HG03095 (cell line): ENCODE measurements around the gene MAML2.

Experiments
- ATAC-seq: cut with Tn5 transposase; IDR thresholded peaks from one replicate; pipeline ENCODE4 v1.9.1; 2021; ENCODE audit warnings: moderate library complexity; ENCODE audit not compliant: unreplicated experiment

Gene MAML2

DNA sequence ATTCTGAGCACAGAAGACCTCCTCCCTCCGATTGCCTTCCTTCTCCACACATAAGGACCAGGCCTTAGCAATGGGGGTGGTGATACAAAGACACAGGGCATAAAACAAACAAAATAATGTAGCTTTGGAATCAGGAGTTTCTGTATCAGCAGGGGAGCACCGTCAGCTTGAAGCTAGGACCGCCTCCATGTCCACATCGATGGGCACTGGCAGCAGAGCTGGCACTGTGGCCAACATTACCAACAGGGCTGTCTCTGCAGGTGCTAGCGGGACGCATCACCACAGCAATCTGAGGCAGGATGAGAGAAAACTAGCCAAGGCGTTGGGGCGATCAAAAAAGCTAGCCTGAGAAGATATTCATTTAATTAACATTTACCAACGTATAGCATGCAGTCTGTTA is 201.4 kb downstream of the MAML2 start:
- ATAC-seq: no peak

- ATAC-seq: no peak
Observed at GRCh38 chr11:96139691-96140090, 203.3 kb downstream of the MAML2 start.

- ATAC-seq: no peak
Observed at GRCh38 chr11:96137373-96137772, 205.6 kb downstream of the MAML2 start.

GRCh38 chr11:96136613-96137298 is 206.2 kb downstream of the MAML2 start:
- ATAC-seq: no peak

GRCh38 chr11:96134602-96135001 is 208.4 kb downstream of the MAML2 start:
- no peak for ATAC-seq

DNA sequence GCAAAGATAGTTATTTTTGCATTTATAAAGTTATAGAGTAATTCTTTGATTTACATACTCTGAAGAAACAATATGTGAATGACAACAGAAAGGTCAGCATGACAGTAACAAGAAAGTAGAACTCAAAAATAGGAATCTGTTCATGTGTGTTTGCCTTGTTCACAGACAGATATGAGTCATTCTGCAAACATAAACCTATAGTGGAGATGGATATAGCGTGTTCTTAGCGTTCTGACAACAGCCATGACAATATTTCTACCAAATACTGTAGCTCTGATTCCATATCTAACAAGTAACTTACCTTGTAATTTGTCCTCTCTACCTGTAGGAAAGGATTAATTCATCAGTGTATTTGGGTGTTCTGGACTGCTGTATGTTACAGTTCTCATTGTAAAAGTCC is 210.6 kb downstream of the MAML2 start:
- no peak for ATAC-seq

DNA sequence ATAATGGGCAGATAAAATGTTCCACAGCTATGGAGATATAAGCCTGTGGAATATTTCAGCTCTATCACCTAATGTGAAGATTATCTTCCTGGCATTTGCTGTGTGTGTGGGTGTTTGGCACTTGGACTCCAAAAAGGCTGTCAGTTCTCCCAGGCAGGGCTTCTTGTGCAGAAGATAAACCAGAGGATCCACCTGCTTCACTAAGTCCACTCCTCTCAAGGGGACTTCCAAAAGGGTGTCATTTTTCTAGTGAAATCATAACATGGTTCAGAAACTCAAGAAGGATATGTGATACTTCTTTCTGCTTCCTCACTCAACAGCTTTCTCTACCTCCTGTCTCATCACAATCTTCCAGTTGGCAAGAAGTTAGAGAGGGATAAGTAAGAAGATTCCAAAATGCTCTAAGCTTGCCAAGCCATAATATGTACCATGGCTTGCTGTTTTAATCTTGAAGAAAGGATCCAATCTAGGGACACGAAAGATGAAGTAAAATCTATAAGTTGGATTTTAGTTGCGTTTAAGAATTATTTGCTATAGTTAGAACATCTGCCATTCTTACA is 212.9 kb downstream of the MAML2 start:
- no peak for ATAC-seq

- ATAC-seq: no peak
Observed at GRCh38 chr11:96127596-96127959, 215.4 kb downstream of the MAML2 start.

GRCh38 chr11:96126917-96127595 is 215.9 kb downstream of the MAML2 start:
- no peak for ATAC-seq

DNA sequence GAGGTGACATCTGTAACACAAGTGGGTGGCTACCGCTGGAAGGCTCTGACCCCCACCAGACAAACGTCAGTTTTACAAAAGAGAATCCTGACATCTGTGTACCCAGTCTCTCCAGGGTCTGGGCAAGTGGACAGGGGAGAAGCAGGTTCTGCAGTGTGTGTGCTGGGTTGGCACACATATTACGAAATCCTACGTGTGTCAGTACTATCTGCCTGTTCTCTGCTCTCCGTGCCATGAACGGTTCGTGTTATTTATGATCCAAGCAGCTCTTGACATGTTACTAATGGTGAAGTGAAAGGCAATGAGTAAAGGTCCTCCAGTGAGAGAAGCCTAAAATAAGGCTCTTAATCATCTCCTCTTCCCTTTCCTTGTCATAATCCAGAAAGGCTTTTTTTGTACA is 217.6 kb downstream of the MAML2 start:
- ATAC-seq: no peak

DNA sequence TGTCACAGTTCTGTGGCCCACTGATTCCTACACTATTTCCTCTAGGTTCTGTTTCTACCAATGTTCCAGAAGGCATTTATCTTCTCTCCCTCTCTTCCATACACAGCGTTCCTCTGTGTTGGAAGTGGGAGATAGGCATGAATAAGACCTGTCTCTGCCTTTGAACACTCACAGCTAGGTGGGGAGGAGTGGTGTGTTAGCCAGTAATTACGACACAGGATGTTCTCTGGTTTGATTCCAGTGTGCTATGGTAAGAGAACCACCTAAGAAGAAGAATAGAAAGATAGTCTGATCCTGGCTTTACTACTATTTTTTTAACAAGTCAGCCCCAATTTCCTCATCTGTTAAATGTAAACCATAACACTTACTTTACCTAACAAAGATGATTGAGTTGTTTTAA is 218.8 kb downstream of the MAML2 start:
- no peak for ATAC-seq

DNA sequence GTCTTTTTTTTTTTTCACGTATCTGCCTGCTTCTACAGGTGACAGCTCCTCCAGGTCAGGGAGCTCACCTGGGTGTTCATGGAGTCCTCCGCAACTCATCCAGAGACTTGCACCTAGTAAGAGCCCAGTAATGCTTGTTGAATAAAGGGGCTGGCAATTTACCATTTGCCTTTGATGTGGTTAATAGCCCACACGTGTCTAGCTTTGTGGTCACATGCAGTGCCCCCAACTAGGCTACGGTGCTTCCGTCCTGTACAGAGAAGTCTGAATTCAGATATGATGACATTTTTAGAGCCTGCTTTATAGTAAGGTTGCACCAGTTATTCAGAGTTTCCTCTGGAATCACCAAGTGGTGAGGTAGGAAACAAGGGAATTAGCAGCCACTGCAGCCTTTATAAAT is 219.7 kb downstream of the MAML2 start:
- no peak for ATAC-seq

- ATAC-seq: no peak
Observed at GRCh38 chr11:96122601-96123074, 220.4 kb downstream of the MAML2 start.

DNA sequence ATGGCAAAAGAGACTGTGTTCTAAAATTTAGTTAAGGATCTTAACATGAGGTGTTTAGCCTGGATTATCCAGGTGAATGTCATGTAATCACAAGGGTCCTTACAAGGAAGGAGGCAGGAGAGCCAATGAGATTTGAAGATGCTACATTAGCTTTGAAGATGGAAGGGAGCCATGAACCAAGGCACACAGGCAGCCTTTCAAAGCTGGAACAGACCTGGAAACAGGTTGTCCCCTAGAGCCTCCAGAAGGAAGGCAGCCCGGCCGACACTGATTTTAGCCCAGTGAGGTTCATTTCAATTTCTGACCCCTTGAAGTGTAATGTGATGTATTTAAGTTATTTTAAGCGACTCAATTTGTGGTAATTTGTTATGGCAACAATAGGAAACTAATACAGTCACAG is 223.8 kb downstream of the MAML2 start:
- no peak for ATAC-seq

DNA sequence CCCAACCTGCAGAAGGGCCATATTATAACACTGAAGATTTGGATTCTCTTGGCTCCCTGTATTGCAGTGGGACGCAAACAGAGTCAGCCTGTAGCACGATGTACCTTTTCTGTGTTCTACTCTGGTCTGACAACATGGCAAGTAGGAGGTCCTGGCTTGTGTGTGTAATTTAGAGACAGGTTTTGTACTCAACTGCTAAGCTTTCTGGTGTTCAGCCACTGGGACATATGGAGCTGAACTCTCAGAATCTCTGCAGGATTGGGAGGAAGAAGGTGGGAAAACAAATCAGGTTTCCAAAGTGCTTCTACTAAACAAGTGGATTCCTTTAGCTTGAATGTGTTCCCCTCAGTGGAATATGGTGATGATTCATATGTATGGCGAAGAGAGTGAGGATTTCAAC is 226.6 kb downstream of the MAML2 start:
- ATAC-seq: no peak

DNA sequence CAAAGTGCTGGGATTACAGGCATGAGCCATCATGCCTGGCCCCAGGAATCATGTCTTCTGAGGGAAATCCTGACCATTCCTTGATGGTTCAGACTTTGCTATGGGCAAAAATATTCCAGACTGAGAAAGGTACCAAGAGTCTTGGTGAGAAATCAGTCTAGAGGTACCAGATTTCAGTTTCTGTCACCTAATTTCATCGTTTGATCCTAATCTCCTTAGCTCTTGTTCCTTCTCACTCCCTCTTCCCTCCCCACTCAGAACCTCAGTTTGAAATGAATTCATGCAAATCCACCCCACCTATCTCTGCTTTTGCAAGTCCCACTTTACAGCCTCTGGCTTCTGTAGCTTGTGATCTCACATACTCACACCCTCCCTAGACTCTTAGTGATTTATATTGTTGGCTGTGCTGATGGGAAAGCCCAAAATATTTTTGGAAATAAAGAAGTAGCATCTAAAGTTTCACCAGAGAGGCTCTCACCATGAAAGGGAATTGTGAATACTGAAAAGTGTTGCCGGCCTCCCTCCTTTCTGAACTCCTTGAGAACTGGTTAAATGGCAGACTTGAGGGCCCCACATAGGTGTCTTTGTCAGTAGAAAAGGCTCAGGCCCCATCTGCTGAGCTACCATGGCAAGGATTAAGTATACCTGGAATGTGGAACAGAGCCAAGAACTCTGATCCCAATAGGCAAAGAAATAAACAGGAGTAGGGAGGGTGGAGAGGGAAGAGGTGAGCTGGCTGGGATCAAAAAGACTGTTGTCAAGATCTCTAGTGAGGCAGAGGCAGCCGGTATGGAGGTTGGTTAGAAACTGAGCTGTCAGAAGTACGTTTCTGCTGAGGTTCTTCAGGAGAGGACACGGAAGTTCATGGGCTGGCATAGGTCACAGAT is 228.6 kb downstream of the MAML2 start:
- no peak for ATAC-seq

DNA sequence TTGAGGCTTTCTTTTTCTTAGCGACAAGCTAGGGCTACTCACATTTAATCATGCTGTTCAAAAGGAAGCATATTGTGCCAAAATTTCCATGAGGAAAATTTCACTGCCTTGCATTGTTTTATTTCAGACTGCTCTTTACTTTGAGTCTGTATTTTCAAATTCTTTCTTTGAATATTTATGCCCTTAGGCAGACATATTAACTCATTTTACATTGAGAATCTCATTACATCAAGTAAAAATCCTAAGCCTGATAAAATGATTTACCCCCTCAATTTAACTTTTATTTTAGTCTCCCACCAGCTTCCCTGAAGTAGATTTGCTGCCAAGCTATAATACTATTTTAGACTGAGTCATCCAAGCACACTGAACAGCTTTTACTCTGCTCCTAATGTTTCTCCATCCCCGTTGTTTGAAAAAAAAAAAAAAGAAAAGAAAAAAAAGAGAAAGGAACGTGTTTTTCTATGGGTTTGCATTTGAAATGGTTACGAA is 229.8 kb downstream of the MAML2 start:
- ATAC-seq: no peak

DNA sequence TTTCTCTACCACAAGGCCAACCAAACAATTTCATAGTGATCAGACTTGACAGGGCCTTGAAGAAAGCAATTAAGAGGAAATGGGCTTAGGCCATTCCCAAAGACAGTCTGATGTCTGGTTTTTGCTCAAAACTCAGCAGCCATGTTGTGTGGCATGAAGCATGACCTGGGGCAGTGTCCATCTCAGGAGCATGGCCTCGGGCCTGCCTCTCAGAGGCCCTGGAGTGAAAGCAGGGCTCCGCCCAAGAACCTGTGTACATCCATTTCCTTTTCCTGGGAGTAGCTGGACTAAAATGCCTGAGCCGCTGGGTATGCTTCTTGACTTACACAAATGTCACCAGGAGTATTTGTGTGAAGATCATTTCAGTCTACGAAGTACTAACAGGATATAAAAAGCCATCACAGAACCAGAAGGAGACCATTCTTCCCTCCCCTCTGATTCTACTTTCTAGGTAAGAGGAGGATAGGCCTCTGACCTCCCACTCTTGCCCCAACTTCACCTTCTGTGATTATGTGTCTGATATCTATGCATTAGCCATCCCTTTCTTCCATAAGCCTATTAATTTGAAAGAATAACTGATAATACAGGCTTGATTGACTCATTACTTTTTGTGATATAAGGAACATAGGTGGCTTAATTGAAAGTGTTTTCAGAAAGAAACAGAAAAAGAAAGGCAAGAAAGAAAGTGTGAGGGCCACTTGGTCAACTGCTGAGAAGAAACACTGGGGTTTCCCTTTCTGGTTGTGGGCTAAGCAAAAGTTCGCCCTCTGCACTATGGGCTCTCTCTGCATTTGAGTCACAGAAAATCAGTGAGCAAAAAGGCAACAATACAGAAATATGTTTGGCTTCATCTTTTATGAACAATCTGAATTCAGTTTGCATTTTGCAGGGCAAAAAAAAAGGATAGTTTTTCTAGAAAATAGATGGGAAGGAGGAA is 230.5 kb downstream of the MAML2 start:
- ATAC-seq: peak; percentile 94

DNA sequence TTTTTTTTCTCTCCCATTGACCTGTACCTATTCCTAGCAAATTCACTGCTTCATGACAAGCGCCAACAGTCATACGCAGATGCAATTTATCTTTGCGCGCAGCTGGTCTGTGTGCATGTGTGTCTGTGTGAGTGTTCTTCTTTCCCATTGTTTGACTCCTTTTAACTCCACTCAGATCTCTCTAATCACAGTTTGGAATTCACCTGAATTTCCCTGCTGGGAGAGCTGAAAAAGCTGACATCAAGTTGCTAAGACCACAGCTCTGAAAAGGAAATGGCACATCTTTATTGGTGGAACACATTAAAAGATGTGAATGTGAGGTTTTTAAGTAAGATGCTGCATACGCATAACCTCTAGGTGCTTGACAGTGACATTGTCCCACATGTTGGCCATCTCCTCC is 231.7 kb downstream of the MAML2 start:
- no peak for ATAC-seq

- ATAC-seq: no peak
Observed at GRCh38 chr11:96110302-96110701, 232.7 kb downstream of the MAML2 start.
